ENCODE measurements around the gene FBXO31.

FBXO31 gene

GRCh38 chr16:87361916-87362619 is 21.5 kb downstream of the FBXO31 start:
- H3K27me3 ChIP-seq, result no peaks in the 10 kb centered on the region
- peaks cover 0 to 5% of the 10 kb centered on the region in 2 experiments for H3K4me1 ChIP-seq (ENCODE audit: control insufficient read depth in 1 of 2, insufficient read depth in 1 of 2, low read depth in 1 of 2, low read length in 1 of 2)
- no peaks in the 10 kb centered on the region for H3K36me3 ChIP-seq
- H3K27ac ChIP-seq, result no peak overlapping the region
- TF ChIP-seq CTCF (IDR thresholded peaks at IDR 0.05), result no peak
- no peaks in the 10 kb centered on the region for H3K9me3 ChIP-seq
- no peak overlapping the region for H3K4me3 ChIP-seq (ENCODE audit: low read depth in 1 of 2, low read length in 1 of 2)

GRCh38 chr16:87360862-87361610 is 22.5 kb downstream of the FBXO31 start:
- no peaks in the 10 kb centered on the region for H3K9me3 ChIP-seq
- peaks cover 0 to 5% of the 10 kb centered on the region in 2 experiments for H3K4me1 ChIP-seq (ENCODE audit: control insufficient read depth in 1 of 2, insufficient read depth in 1 of 2, low read depth in 1 of 2, low read length in 1 of 2)
- H3K27ac ChIP-seq, result no peak overlapping the region
- no peaks in the 10 kb centered on the region for H3K36me3 ChIP-seq
- TF ChIP-seq CTCF (IDR thresholded peaks at IDR 0.05), result no peak
- H3K4me3 ChIP-seq (ENCODE audit: low read depth in 1 of 2, low read length in 1 of 2), result no peak overlapping the region
- H3K27me3 ChIP-seq, result no peaks in the 10 kb centered on the region

- no peaks in the 10 kb centered on the region for H3K36me3 ChIP-seq
- no peaks in the 10 kb centered on the region for H3K9me3 ChIP-seq
- H3K27ac ChIP-seq, result no peak overlapping the region
- TF ChIP-seq CTCF (IDR thresholded peaks at IDR 0.05), result no peak
- H3K4me3 ChIP-seq (ENCODE audit: low read depth in 1 of 2, low read length in 1 of 2), result no peak overlapping the region
- no peaks in the 10 kb centered on the region for H3K27me3 ChIP-seq
- peaks cover 0 to under 1% of the 10 kb centered on the region in 2 experiments for H3K4me1 ChIP-seq (ENCODE audit: control insufficient read depth in 1 of 2, insufficient read depth in 1 of 2, low read depth in 1 of 2, low read length in 1 of 2)
Measured at GRCh38 chr16:87359121-87359520, 24.5 kb downstream of the FBXO31 start.

- TF ChIP-seq CTCF (IDR thresholded peaks at IDR 0.05), result no peak
- no peaks in the 10 kb centered on the region for H3K4me1 ChIP-seq (ENCODE audit: control insufficient read depth in 1 of 2, insufficient read depth in 1 of 2, low read depth in 1 of 2, low read length in 1 of 2)
- no peaks in the 10 kb centered on the region for H3K27me3 ChIP-seq
- no peaks in the 10 kb centered on the region for H3K36me3 ChIP-seq
- H3K4me3 ChIP-seq (ENCODE audit: low read depth in 1 of 2, low read length in 1 of 2), result no peak overlapping the region
- no peak overlapping the region for H3K27ac ChIP-seq
- H3K9me3 ChIP-seq, result no peaks in the 10 kb centered on the region
Measured at GRCh38 chr16:87358696-87359095, 24.9 kb downstream of the FBXO31 start.

GRCh38 chr16:87358250-87358649 is 25.3 kb downstream of the FBXO31 start:
- Histone ChIP-seq H3K36me3 (no peaks in the 10 kb centered on the region), H3K4me3 (ENCODE audit: low read depth in 1 of 2, low read length in 1 of 2) (no peak overlapping the region), H3K27me3 (no peaks in the 10 kb centered on the region), H3K9me3 (no peaks in the 10 kb centered on the region), H3K4me1 (ENCODE audit: control insufficient read depth in 1 of 2, insufficient read depth in 1 of 2, low read depth in 1 of 2, low read length in 1 of 2) (no peaks in the 10 kb centered on the region), H3K27ac (no peak overlapping the region)
- no peak for TF ChIP-seq CTCF (IDR thresholded peaks at IDR 0.05)
